ENCODE measurements around the gene DHRS7B. TPM values are rescaled to one million over a fixed set of nuclear protein-coding genes. Genes with fewer than 3 reads are reported as not detected.

The DHRS7B gene
- polyA plus RNA-seq, 1 donor from 2014 or later: 35.8 TPM

DNA sequence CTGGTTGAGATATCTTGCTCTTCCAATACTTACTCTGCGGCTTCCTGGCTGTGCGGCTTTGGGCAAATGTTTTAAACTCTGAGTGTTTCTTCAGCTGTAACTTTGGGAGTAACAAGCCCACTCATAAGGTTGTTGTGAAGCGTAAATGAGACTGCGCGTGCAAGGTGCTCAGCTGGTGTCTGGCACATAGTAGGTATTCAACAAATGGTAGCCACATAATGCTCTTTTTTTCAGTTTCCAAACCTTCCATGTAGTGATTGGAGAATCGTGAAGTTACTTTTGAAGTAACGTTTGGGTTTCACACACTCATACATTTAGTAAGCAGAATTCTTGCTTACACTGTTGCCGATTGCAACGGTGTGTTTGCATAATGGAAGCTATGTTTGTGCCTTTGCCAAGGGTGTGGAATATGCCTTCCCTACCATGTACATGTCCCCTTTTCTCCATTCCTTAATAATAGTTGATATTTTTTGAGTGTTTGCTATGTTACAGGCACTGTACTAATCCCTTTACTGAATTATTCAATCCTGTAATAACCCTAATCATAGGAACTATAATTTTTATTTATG is 829 bp downstream of the DHRS7B start:
- peak overlapping the region; percentile 78 for H3K27ac ChIP-seq (ENCODE audit: low read length)

DNA sequence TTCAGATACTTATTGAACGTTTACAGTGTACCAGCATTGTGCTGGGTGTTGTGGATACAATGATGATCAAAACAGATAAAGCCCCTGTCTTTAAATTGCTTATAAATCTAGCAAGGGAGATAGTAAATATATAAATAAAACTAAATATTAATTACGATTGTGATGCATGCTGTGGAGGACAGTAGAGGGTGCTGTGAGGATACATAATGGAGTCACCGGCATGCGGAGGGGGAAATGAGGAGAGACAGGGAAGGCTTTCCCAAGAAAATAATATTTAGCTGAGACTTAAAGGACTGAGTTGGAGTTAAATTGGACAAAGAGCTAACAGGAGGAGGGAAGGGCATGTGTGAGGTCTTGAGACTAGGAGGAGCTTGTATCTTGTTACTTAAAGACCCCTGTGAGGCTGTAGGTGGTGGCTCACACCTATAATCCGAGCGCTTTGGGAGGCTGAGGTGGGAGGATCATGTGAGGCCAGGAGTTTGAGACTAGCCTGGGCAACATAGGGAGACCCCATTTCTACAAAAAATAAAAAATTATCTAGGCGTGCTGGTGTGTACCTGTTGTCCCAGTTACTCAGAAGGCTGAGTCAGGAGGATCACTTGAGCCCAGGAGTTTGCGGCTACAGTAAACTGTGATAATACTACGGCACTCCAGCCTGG is 2.4 kb downstream of the DHRS7B start:
- Histone ChIP-seq H3F3A (ENCODE audit: insufficient read depth, low read length, poor library complexity, severe bottlenecking) (no peaks in the 10 kb centered on the region), H3K9me2 (ENCODE audit: insufficient read depth, low read length) (no peaks in the 10 kb centered on the region), H3K4me2 (ENCODE audit: low read length) (no peak overlapping the region), H4K20me1 (ENCODE audit: insufficient read depth) (no peaks in the 10 kb centered on the region), H2AFZ (ENCODE audit: low read depth, low read length) (no peak overlapping the region), H3K27me3 (ENCODE audit: insufficient read depth, low read depth, low read length) (no peaks in the 10 kb centered on the region), H3K9me3 (ENCODE audit: low read length) (no peaks in the 10 kb centered on the region), H3K4me3 (ENCODE audit: low read length) (no peak overlapping the region), H3K9ac (ENCODE audit: low read length) (no peak overlapping the region), H3K27ac (ENCODE audit: low read length) (no peak overlapping the region), H3K79me2 (replicated peaks; ENCODE audit: insufficient read depth, low read length) (peaks cover 8% of the 10 kb centered on the region), H3K36me3 (ENCODE audit: insufficient read depth, low read length) (no peaks in the 10 kb centered on the region)
- no peak for TF ChIP-seq EP300 (conservative IDR thresholded peaks at IDR 0.05; ENCODE audit: poor library complexity, severe bottlenecking)
- peak; percentile 35 for TF ChIP-seq SMC3 (conservative IDR thresholded peaks at IDR 0.05; ENCODE audit: poor library complexity)
- TF ChIP-seq EZH2 (IDR thresholded peaks at IDR 0.05; ENCODE audit: borderline replicate concordance, insufficient read depth, low read length, poor library complexity, severe bottlenecking): no peak
- no peak for TF ChIP-seq POLR2AphosphoS5 (IDR thresholded peaks at IDR 0.05)
- TF ChIP-seq, protein P1, sequence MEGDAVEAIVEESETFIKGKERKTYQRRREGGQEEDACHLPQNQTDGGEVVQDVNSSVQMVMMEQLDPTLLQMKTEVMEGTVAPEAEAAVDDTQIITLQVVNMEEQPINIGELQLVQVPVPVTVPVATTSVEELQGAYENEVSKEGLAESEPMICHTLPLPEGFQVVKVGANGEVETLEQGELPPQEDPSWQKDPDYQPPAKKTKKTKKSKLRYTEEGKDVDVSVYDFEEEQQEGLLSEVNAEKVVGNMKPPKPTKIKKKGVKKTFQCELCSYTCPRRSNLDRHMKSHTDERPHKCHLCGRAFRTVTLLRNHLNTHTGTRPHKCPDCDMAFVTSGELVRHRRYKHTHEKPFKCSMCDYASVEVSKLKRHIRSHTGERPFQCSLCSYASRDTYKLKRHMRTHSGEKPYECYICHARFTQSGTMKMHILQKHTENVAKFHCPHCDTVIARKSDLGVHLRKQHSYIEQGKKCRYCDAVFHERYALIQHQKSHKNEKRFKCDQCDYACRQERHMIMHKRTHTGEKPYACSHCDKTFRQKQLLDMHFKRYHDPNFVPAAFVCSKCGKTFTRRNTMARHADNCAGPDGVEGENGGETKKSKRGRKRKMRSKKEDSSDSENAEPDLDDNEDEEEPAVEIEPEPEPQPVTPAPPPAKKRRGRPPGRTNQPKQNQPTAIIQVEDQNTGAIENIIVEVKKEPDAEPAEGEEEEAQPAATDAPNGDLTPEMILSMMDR (IDR thresholded peaks at IDR 0.05; ENCODE audit: poor library complexity, severe bottlenecking): peak; percentile 56
- no peak for TF ChIP-seq MXI1 (conservative IDR thresholded peaks at IDR 0.05; ENCODE audit: poor library complexity, severe bottlenecking)
- TF ChIP-seq RAD21 (conservative IDR thresholded peaks at IDR 0.05): peak; percentile 66

More for the DNA sequence above, 829 bp downstream of the DHRS7B start:
- no peaks in the 10 kb centered on the region for H3K9me3 ChIP-seq (ENCODE audit: low read length)
- no peak for TF ChIP-seq POLR2AphosphoS5 (IDR thresholded peaks at IDR 0.05)
- TF ChIP-seq TAF1 (IDR thresholded peaks at IDR 0.05; ENCODE audit: low read depth): no peak
- TF ChIP-seq SMC3 (conservative IDR thresholded peaks at IDR 0.05; ENCODE audit: poor library complexity): no peak
- TF ChIP-seq, protein P2, sequence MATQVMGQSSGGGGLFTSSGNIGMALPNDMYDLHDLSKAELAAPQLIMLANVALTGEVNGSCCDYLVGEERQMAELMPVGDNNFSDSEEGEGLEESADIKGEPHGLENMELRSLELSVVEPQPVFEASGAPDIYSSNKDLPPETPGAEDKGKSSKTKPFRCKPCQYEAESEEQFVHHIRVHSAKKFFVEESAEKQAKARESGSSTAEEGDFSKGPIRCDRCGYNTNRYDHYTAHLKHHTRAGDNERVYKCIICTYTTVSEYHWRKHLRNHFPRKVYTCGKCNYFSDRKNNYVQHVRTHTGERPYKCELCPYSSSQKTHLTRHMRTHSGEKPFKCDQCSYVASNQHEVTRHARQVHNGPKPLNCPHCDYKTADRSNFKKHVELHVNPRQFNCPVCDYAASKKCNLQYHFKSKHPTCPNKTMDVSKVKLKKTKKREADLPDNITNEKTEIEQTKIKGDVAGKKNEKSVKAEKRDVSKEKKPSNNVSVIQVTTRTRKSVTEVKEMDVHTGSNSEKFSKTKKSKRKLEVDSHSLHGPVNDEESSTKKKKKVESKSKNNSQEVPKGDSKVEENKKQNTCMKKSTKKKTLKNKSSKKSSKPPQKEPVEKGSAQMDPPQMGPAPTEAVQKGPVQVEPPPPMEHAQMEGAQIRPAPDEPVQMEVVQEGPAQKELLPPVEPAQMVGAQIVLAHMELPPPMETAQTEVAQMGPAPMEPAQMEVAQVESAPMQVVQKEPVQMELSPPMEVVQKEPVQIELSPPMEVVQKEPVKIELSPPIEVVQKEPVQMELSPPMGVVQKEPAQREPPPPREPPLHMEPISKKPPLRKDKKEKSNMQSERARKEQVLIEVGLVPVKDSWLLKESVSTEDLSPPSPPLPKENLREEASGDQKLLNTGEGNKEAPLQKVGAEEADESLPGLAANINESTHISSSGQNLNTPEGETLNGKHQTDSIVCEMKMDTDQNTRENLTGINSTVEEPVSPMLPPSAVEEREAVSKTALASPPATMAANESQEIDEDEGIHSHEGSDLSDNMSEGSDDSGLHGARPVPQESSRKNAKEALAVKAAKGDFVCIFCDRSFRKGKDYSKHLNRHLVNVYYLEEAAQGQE (IDR thresholded peaks at IDR 0.05; ENCODE audit: borderline replicate concordance): no peak
- TF ChIP-seq, protein P1 (IDR thresholded peaks at IDR 0.05; ENCODE audit: poor library complexity, severe bottlenecking): no peak
- TF ChIP-seq EP300 (conservative IDR thresholded peaks at IDR 0.05; ENCODE audit: poor library complexity, severe bottlenecking): no peak
- TF ChIP-seq RAD21 (conservative IDR thresholded peaks at IDR 0.05): no peak
- no peak for TF ChIP-seq MXI1 (conservative IDR thresholded peaks at IDR 0.05; ENCODE audit: poor library complexity, severe bottlenecking)
- TF ChIP-seq EZH2 (IDR thresholded peaks at IDR 0.05; ENCODE audit: borderline replicate concordance, insufficient read depth, low read length, poor library complexity, severe bottlenecking): no peak
- no peaks in the 10 kb centered on the region for H3K36me3 ChIP-seq (ENCODE audit: insufficient read depth, low read length)
- peak overlapping the region; percentile 77 for H2AFZ ChIP-seq (ENCODE audit: low read depth, low read length)
- H3K4me2 ChIP-seq (ENCODE audit: low read length): peak overlapping the region; percentile 46
- H3K27me3 ChIP-seq (ENCODE audit: insufficient read depth, low read depth, low read length): no peaks in the 10 kb centered on the region
- no peaks in the 10 kb centered on the region for H3K9me2 ChIP-seq (ENCODE audit: insufficient read depth, low read length)
- no peaks in the 10 kb centered on the region for H4K20me1 ChIP-seq (ENCODE audit: insufficient read depth)
- peaks cover 8% of the 10 kb centered on the region for H3K79me2 ChIP-seq (replicated peaks; ENCODE audit: insufficient read depth, low read length)
- peak overlapping the region; percentile 79 for H3K4me3 ChIP-seq (ENCODE audit: low read length)
- peak overlapping the region; percentile 81 for H3K9ac ChIP-seq (ENCODE audit: low read length)
- H3F3A ChIP-seq (ENCODE audit: insufficient read depth, low read length, poor library complexity, severe bottlenecking): no peaks in the 10 kb centered on the region
